ENCODE measurements around the gene BSN.
"Not testable (repeated sequence)": the region's sequence is repeated elsewhere in the genome, so short reads cannot be mapped to it uniquely, and the experiment has no call there.

The BSN gene

GRCh38 chr3:49535971-49536874, 18.1 kb upstream of the BSN start:
- DNase-seq (ENCODE audit: low spot score), result no peak

DNA sequence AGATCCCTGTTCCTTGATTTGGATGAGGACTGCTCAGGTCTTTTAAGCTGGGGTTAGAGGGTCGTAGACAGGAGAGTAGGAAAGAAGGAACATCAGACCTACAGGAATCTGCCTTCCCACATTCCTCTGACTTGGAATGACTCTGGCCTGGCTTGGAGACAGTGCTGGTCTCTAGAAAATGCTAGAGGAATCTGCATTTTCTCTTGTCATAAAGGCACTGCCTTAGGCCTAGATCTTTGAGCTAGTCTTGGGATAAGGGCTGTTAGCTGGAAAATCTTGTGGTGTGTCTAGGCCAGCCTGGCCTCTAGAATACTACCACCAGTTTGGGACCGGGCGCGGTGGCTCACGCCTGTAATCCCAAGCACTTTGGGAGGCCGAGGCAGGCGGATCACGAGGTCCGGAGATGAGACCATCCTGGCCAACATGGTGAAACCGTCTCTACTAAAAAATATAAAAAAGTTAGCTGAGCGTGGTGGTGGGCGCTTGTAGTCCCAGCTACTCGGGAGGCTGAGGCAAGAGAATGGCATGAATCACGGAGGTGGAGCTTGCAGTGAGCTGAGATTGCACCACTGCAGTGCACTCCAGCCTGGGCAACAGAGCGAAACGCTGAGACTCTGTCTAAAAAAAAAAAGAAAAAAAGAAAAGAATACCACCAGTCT, 17.3 kb upstream of the BSN start:
- no peak for DNase-seq (ENCODE audit: low spot score)

- peak; percentile 95 for DNase-seq (ENCODE audit: low spot score)
These were observed 14.4 kb upstream of the BSN start for GRCh38 chr3:49539659-49540560.

DNA sequence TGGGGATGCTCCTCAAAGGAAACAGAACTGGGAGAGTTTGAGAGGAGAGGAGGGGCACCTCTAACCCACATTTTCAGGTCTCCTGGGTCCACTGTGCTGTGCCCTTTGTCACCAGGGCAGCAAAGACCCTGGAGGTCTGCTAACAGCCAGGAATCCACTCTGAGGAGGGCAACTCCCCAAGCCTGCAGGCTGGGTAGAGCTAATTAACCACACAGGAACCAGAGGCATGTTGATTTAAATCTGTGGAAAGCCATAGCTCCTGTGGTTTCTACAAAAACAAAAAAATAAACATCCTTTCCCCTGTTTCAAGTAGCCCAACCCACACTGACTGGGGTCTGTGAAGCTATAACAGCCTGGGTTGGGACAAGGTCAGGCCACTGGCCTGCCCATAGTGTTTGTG, 2.2 kb upstream of the BSN start:
- DNase-seq (ENCODE audit: low spot score), result no peak

DNA sequence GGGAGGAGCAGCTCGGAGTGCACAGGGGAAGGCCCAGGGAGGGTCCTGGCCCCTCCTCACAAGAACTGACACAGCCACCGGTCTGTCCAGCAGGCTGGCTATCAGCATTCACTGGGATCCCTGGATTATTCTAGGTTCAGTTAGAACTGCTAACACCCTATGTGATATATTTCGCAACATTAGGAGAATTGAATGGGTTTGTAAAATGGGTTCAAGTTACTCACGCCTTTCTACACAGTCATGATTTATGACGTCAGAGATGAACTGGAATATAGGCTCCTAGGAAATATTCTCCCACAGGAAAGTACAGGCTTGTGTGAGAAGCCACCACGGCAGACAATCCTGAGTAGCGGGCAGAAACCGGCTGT, 969 bp upstream of the BSN start:
- DNase-seq (ENCODE audit: low spot score), result no peak

- DNase-seq (ENCODE audit: low spot score), result peak; percentile 29
These were observed 472 bp downstream of the BSN start for GRCh38 chr3:49554633-49555265.

DNA sequence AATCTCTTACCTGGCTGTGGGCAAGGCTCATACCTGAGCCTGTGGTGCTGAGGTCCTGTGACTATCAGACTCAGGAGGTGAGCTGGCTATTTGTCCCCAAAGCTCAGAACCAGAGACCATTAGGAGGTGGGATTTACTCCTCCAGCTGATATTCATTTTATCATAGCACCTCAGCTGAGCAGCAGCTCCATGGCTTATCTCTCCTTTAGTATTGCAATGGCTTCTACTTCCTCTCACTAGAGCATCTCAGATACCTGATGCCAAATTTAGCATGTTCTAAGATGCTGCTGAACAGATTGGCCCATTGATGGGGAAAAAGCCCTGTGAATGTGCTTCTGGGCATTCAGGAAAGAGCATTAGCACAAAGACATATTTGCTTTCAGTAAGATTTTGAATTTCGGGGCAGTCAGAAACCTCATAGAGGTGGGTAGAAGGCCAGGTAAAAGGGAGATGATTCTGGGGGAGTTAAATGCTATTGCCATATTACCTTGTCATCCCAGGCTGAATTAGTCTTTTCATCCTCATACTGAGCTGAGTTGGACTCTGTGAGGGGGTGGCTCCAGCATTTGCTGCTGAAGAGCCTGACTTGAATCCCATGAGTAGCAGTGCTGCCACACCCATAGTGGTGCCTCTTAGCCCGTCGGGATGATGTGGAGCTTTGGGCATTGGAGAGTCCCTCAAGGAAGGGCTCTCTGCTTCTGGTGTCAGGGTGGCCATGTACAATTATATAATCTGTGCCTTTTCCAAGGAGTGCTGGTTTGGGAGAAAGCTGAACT, 2.4 kb downstream of the BSN start:
- DNase-seq (ENCODE audit: low spot score), result no peak

DNA sequence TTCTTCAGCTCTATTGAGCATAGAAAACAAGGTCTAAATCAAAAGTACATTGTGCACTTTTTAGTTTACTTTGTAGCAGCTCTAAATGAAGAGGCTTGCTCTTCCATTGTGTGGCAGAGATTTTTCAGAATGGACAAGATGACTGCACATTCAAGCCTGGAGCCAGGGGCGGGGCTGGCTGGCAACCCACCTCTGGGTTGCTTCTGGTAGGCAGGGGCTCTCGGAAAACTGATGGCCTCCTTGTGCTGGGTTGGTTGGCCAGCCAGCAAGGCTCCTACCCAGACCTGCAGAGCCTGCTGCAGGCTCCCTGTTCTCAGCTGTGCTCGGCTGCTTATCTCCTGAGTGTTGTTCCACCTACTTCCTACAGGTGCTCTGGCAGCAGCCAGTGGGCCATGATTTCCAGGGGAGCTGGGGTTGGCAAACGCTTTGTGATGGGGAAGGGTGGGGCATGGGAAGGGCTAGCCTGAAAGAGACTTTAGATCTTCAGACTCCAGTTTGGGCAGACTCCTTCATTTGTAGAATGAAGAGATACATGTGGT, 8.8 kb downstream of the BSN start:
- DNase-seq (ENCODE audit: low spot score), result no peak

GRCh38 chr3:49563766-49564165, 9.5 kb downstream of the BSN start:
- no peak for DNase-seq (ENCODE audit: low spot score)

DNA sequence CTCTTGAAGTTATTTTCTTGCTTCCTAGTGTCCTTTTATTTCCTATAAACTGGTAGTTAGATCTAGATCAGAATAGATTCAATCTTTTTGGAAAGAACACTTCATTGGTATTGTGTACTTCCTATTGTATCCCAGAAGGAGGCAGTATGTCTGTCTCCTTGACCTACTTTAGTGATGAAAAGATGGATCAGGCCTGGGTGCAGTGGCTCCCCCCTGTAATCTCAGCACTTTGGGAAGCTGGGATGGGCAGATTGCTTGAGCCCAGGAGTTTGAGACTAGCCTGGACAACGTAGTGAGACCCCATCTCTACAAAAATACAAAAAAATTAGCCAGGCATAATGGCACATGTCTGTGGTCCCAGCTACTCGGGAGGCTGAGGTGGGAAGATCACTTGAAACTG, 12.0 kb downstream of the BSN start:
- no peak for DNase-seq (ENCODE audit: low spot score)

DNA sequence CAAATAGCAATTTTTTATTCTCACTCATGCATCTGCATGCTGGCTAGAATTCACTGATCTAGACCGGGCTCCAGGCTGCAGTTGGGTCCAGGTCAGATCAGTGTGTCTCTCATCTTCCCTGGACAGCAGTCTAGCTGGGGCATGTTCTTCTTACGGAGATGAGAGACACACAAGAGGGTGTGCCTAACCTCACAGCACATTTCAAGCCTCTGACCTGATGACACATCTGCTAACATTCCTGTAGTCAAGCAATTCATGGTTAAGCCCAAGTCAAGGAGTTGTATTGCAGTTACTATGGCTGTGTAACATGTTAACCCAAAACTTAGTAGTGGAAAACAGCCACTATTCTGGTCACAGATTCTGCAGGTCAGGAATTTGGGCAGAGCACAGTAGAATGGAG, 13.1 kb downstream of the BSN start:
- no peak for DNase-seq (ENCODE audit: low spot score)

GRCh38 chr3:49568965-49569364, 14.7 kb downstream of the BSN start:
- no peak for DNase-seq (ENCODE audit: low spot score)

DNA sequence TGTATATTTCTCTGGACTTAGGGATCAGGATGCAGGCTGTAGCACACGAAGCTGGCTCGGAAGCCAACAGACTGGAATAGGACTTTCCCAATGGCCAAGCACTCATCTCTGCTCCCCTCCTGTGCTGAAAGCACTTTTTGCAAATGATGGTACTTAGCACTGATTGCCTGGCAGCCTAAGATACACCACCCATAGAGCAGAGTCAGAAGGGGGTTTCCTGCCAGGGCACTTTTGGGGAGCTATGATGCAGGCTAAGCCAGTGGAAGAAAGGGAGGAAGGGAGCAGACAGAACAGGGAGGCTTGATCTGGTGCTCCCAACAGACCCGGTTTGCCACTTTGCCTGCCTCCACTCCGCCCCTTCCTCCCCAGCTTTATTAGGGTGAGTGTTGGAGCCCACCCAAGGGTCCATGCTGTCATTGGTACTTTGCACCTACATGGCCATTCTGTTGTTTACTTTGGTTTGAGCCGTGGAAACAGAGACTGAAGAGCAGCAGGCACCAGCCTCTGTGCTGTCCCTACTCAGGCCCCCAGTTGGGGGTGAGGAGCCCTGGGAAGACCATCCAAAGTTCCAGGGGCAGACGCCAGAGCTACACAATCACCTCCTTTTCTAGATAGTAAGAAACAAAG, 15.9 kb downstream of the BSN start:
- no peak for DNase-seq (ENCODE audit: low spot score)

GRCh38 chr3:49582177-49582576, 27.9 kb downstream of the BSN start:
- DNase-seq (ENCODE audit: low spot score), result no peak

- DNase-seq (ENCODE audit: low spot score), result not testable (repeated sequence)
These were observed 31.0 kb downstream of the BSN start for GRCh38 chr3:49585261-49585755.

DNA sequence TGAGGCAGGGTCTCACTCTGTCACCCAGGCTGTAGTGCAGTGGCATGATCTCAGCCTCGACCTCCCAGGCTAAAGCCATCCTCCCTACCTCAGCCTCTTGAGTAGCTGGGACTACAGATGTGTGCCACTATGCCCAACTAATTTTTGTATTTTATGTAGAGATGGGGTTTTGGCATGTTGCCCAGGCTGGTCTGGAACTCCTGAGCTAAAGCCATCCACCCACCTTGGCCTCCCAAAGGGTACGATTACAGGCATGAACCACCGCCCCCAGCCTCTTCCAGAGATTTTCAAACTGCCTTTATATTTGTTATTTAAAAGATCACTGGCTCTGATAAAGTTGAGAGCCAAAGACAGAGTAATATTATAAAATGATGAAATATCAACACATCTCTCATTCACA, 37.3 kb downstream of the BSN start:
- no peak for DNase-seq (ENCODE audit: low spot score)

- DNase-seq (ENCODE audit: low spot score), result no peak
These were observed 38.8 kb downstream of the BSN start for GRCh38 chr3:49593041-49593440.

DNA sequence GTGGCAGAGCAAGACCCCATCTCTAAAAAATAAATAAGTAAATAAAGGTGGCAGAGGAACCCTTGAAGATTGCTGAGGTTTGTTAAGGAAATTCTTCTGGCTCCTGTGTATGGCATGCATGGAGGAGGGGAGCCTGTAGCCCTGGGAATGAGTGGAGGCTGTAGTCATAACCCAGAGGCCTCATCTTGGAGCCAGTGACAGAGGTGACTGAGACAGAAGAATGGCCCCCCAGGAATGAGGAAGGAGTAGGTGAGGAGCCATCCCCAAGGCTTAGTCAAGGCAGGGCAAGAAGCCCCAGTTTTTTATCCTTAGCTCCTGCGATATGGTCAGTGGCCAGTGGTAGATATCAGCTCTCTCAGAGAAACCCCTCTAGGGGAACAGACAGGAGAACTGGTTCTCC, 46.5 kb downstream of the BSN start:
- DNase-seq (ENCODE audit: low spot score), result no peak

- peak; percentile 69 for DNase-seq (ENCODE audit: low spot score)
These were observed 47.2 kb downstream of the BSN start for GRCh38 chr3:49601358-49602048.
